Thymus (tissue), 11 donors: ENCODE results near the gene B3GAT2. TPM values are rescaled to one million over a fixed set of nuclear protein-coding genes. Genes with fewer than 3 reads are reported as not detected.

Experiments
- DNase-seq, 9 donors: peaks; one replicate each; pipeline ENCODE4 v3.0.0-alpha.2; 2013; ENCODE audit warnings: low spot score in 9 of 9, low read depth in 6 of 9, missing footprints in 1 of 9
- H3K27ac ChIP-seq, 2 donors: one replicate each; pipeline ENCODE4 v1.5.1; 2013; ENCODE audit warnings: control low read depth in 1 of 2, low read depth in 1 of 2, low read length in 1 of 2, mild to moderate bottlenecking in 1 of 2, moderate library complexity in 1 of 2
- H3K27me3 ChIP-seq, 2 donors: one replicate each; pipeline ENCODE4 v1.5.1; 2013; ENCODE audit warnings: low read length in 1 of 2; ENCODE audit not compliant: control insufficient read depth in 2 of 2, insufficient read depth in 1 of 2
- H3K36me3 ChIP-seq, 2 donors: one replicate each; pipeline ENCODE4 v1.5.1; 2013; ENCODE audit warnings: low read length in 1 of 2, mild to moderate bottlenecking in 1 of 2, moderate library complexity in 1 of 2; ENCODE audit not compliant: control insufficient read depth in 2 of 2, insufficient read depth in 2 of 2
- H3K4me1 ChIP-seq, 2 donors: one replicate each; pipeline ENCODE4 v1.5.1; 2013; ENCODE audit warnings: low read length in 2 of 2; ENCODE audit not compliant: control insufficient read depth in 2 of 2, insufficient read depth in 2 of 2
- H3K4me3 ChIP-seq, 2 donors: one replicate each; pipeline ENCODE4 v1.5.1; 2013; ENCODE audit warnings: low read length in 2 of 2, control low read depth in 1 of 2, mild to moderate bottlenecking in 1 of 2
- H3K9me3 ChIP-seq, 2 donors: one replicate each; pipeline ENCODE4 v1.5.1; 2013; ENCODE audit warnings: low read length in 1 of 2, mild to moderate bottlenecking in 1 of 2; ENCODE audit not compliant: control insufficient read depth in 2 of 2, insufficient read depth in 1 of 2
- WGBS: extraction: QIAGEN DNeasy Blood & Tissue Kit; methylation state at CpG from one replicate; pipeline ENCODE4 v1.1.7; 2013; 5-methylcytosine and 5-hydroxymethylcytosine counted together
- polyA plus RNA-seq: library from polyadenylated mRNA; stranded (reverse); fragments of 200-250 nt; gene quantifications from one replicate; pipeline ENCODE4 v1.2.3, GENCODE V29; 2013
- total RNA-seq: library from RNA; stranded (reverse); fragments of 120-200 nt; gene quantifications from one replicate; pipeline ENCODE4 v1.2.4, GENCODE V29; 2013
- donor health status: healthy.

The B3GAT2 gene
- total and polyA plus RNA-seq, 2 donors, result 0.46 to 1.3 TPM

- H3K9me3 ChIP-seq, result no peaks in the 10 kb centered on the region
- no peaks in the 10 kb centered on the region for H3K27me3 ChIP-seq
- WGBS, result 97% methylated on average over 5 of the region's 5 CpGs
- no peak overlapping the region for H3K27ac ChIP-seq
- DNase-seq, result no peak
- H3K4me3 ChIP-seq, result no peak overlapping the region
- H3K4me1 ChIP-seq, result no peaks in the 10 kb centered on the region
- peaks cover 7 to 18% of the 10 kb centered on the region in 2 donors for H3K36me3 ChIP-seq
These were observed 99.3 kb downstream of the B3GAT2 start for GRCh38 chr6:70857387-70858077.

GRCh38 chr6:70852667-70853246 is 104.1 kb downstream of the B3GAT2 start:
- H3K27ac ChIP-seq, result no peak overlapping the region
- H3K4me3 ChIP-seq, result no peak overlapping the region
- no peak for DNase-seq
- no peaks in the 10 kb centered on the region for H3K4me1 ChIP-seq
- no peaks in the 10 kb centered on the region for H3K27me3 ChIP-seq
- no peaks in the 10 kb centered on the region for H3K9me3 ChIP-seq
- H3K36me3 ChIP-seq, result peaks cover 2 to 9% of the 10 kb centered on the region in 2 donors

GRCh38 chr6:70849348-70850069 is 107.4 kb downstream of the B3GAT2 start:
- no peaks in the 10 kb centered on the region for H3K27me3 ChIP-seq
- H3K4me1 ChIP-seq, result no peaks in the 10 kb centered on the region
- 99% methylated on average over 1 of the region's 1 CpG for WGBS
- no peak for DNase-seq
- no peak overlapping the region for H3K27ac ChIP-seq
- no peak overlapping the region for H3K4me3 ChIP-seq
- no peaks in the 10 kb centered on the region for H3K9me3 ChIP-seq
- H3K36me3 ChIP-seq, result peaks cover 0 to 9% of the 10 kb centered on the region in 2 donors

GRCh38 chr6:70847106-70848084 is 109.5 kb downstream of the B3GAT2 start:
- H3K27ac ChIP-seq, result no peak overlapping the region
- no peaks in the 10 kb centered on the region for H3K27me3 ChIP-seq
- DNase-seq, result no peak
- no peaks in the 10 kb centered on the region for H3K4me1 ChIP-seq
- no peaks in the 10 kb centered on the region for H3K9me3 ChIP-seq
- no peak overlapping the region for H3K4me3 ChIP-seq
- H3K36me3 ChIP-seq, result no peaks in the 10 kb centered on the region
- WGBS, result 97% methylated on average over 4 of the region's 4 CpGs

- H3K4me3 ChIP-seq, result no peak overlapping the region
- WGBS, result 98% methylated on average over 8 of the region's 8 CpGs
- H3K9me3 ChIP-seq, result no peaks in the 10 kb centered on the region
- H3K4me1 ChIP-seq, result no peaks in the 10 kb centered on the region
- H3K27ac ChIP-seq, result no peak overlapping the region
- no peaks in the 10 kb centered on the region for H3K27me3 ChIP-seq
- H3K36me3 ChIP-seq, result no peaks in the 10 kb centered on the region
- no peak for DNase-seq
These were observed 110.5 kb downstream of the B3GAT2 start for GRCh38 chr6:70846207-70846835.

GRCh38 chr6:70844301-70844700 is 112.6 kb downstream of the B3GAT2 start:
- H3K36me3 ChIP-seq, result no peaks in the 10 kb centered on the region
- H3K9me3 ChIP-seq, result no peaks in the 10 kb centered on the region
- no peak for DNase-seq
- H3K27me3 ChIP-seq, result no peaks in the 10 kb centered on the region
- H3K27ac ChIP-seq, result no peak overlapping the region
- H3K4me3 ChIP-seq, result no peak overlapping the region
- no peaks in the 10 kb centered on the region for H3K4me1 ChIP-seq
- whole genome bisulfite sequencing, result 97% methylated on average over 1 of the region's 1 CpG

- H3K4me1 ChIP-seq, result no peaks in the 10 kb centered on the region
- H3K9me3 ChIP-seq, result no peaks in the 10 kb centered on the region
- no peak overlapping the region for H3K4me3 ChIP-seq
- H3K36me3 ChIP-seq, result no peaks in the 10 kb centered on the region
- no peaks in the 10 kb centered on the region for H3K27me3 ChIP-seq
- no peak overlapping the region for H3K27ac ChIP-seq
- no peak for DNase-seq
- 94% methylated on average over 4 of the region's 4 CpGs for WGBS
These were observed 113.4 kb downstream of the B3GAT2 start for GRCh38 chr6:70843328-70843918.

GRCh38 chr6:70842541-70842940 is 114.3 kb downstream of the B3GAT2 start:
- H3K4me3 ChIP-seq, result no peak overlapping the region
- H3K27ac ChIP-seq, result no peak overlapping the region
- no peaks in the 10 kb centered on the region for H3K27me3 ChIP-seq
- no peaks in the 10 kb centered on the region for H3K9me3 ChIP-seq
- DNase-seq, result no peak
- 97% methylated on average over 8 of the region's 8 CpGs for WGBS
- no peaks in the 10 kb centered on the region for H3K36me3 ChIP-seq
- H3K4me1 ChIP-seq, result no peaks in the 10 kb centered on the region
